GM12873 (cell line): ENCODE data around the gene SNX17.
A peak's percentile ranks its signal among the peaks of the same experiment; 100 is the strongest.

Experiments used
- TF ChIP-seq, protein P1 (sequence below): IDR thresholded peaks from 2 replicates; pipeline ENCODE4 v1.5.1; 2012; ENCODE audit warnings: low read depth, mild to moderate bottlenecking, moderate library complexity, low read length, control low read depth; ENCODE audit not compliant: insufficient read depth; ENCODE audit errors: missing control alignments

The SNX17 gene

DNA sequence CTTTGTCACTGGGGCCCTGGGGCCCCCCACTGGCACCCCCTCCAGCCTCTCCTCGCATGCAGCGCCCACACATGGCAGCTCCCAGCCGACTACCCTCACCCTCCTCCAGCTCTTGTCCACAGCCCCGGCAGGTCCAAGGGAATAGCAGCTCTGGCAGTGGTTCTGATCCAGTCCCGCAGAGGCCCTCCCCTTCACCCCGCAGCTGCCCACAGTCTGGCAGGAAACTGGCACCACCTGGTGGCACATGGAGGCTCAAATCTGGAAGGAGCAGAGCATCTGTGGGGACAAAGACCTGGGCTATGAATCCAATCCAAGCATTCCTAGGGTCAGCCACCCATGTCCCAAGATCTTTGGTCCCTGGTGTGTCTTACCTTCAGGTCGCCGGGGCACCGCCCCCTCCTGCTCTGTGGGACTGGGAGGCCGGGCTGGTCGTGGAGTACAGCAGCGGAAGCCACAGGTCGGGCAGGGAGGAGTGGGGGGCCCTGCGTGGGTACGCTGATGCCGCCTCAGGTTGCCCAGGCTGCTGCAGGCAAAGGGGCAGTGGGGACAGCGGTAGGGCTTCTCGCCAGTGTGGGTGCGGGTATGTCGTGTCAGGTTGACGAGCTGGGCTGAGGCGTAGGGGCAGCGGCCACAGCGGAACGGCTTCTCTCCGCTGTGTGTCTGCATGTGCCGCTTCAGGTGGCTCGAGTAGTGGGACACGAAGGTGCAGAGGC is 7.8 kb downstream of the SNX17 start:
- TF ChIP-seq, protein P1, sequence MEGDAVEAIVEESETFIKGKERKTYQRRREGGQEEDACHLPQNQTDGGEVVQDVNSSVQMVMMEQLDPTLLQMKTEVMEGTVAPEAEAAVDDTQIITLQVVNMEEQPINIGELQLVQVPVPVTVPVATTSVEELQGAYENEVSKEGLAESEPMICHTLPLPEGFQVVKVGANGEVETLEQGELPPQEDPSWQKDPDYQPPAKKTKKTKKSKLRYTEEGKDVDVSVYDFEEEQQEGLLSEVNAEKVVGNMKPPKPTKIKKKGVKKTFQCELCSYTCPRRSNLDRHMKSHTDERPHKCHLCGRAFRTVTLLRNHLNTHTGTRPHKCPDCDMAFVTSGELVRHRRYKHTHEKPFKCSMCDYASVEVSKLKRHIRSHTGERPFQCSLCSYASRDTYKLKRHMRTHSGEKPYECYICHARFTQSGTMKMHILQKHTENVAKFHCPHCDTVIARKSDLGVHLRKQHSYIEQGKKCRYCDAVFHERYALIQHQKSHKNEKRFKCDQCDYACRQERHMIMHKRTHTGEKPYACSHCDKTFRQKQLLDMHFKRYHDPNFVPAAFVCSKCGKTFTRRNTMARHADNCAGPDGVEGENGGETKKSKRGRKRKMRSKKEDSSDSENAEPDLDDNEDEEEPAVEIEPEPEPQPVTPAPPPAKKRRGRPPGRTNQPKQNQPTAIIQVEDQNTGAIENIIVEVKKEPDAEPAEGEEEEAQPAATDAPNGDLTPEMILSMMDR: peak; percentile 21

DNA sequence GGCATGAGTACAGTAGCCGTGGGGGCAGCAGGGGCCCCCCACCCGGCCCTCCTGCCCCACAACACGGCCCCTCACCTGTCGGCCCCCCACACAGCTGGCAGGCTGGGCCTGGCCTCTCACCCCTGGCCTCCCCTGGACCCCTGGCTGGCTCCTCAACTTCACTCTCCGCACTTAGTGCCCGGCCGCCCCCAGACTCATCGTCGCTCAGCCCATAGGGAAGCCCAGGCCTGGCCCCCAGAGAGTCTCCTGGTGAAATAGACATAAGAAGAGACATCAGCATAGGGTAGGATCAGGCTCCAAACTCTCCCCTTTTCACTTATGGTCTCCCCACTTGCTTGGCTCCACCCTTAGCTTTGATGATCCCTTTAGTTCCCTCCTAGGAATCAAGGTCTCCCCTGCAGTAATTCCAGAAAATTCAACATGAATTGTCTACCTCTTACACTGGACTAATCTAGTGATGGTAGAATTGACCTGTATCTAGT is 8.4 kb downstream of the SNX17 start:
- TF ChIP-seq, protein P1: no peak

DNA sequence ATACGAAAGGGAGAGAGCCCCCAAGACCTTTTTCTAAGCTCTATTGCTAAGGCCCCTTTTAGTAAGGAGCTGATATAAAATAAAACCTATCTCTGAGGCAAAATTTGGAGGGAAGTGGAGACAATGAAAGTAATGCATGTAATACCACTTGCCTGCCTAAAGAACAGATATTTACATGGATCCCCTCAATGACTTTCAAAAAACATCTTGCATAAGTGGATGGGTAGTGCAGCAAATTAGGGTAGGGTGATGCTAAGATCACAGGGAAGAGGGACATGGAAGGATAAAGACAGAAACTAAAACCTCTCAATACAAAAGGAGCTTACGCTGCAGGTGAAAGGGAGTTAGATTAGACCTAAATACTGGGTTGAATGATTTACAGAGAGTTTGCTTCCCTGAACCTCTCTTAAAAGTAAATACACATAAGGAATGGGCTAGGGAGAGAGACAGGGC is 9.0 kb downstream of the SNX17 start:
- TF ChIP-seq, protein P1: no peak

DNA sequence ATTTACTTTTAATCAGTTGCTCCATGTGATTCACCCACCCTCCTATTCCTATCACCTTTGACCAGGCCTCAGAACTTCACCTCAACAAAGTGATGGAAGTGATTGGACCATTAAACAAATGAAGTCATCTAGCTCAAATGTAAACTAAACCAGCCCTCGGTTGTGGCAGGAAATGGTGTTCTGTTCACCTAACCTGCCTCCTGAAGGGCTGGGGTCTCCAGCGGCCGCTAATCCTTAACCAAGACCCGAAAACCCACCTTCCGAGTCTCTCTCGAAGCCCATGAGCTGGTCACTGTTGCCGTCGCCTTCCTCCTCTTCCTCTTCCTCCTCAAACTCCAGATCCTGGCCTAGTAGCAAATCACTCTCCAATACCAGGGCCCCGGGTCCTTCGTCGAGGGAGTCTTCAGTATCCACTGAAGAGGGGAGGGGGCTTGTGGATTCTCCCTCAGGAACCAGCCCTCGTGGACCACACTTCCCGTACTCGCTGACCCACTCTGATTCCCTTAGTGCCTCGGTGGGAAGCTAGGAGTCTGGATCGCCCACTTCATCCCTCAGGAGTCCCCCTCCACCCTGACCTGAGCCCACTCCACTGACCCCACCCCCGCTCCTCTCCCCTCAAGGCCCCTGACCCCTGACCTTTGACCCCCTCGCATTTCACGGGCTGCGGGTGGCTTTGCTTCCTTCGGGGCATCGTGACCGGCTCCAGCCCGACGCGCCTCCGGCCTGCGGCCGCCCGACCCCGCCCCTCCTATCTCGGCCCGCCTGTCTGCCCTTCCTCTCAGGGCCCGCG is 9.6 kb downstream of the SNX17 start:
- TF ChIP-seq, protein P1: no peak

DNA sequence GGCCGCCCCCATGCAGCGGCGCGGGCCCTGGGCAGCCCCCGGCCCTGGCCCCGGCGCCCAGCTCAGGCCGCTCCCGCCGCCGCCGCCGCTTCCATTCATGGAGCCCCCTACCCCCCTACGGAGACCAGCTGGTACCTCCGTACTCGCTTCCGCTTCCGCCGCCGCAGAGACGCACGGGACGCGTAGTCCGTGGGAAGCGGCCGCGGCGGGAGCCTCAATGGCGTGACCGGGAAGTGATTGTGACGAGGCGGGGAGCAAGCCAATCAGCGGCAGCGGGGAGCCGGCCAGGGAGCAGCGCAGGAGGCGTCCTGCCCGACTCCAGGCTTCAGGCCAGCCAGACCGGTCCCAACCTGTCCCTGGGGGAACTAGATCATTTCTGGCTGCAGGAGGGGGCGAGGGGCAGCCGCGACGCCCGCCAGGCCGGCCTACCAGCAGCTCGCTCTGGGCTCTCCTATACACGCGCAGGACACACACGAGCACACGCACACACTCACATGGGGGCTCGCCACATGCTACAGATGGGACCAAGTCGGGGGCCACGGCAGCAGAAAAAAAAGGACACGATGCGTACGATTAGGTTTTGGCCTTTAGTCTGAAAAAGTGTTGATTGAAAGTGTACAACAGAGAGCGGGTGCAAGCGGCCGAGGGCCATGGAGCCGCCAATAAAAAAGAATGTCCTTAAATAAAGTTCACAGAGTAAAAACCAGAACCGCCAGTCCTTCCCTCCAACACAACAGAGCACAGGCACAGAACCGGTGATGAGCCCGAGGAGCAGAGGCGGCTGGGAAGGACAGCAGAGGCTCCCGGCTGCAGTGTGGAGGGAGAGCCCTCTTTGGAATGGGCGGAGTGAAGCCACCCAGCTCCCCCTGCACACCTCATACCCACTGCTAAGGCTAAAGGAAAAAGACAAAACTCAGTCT is 10.5 kb downstream of the SNX17 start, which contains the start of gene ZNF513:
ZNF513 (minus strand) TSS at position 109 of the 920 bp plus-strand sequence. CDS start 208 bp downstream, outside the sequence.
- TF ChIP-seq, protein P1: no peak

DNA sequence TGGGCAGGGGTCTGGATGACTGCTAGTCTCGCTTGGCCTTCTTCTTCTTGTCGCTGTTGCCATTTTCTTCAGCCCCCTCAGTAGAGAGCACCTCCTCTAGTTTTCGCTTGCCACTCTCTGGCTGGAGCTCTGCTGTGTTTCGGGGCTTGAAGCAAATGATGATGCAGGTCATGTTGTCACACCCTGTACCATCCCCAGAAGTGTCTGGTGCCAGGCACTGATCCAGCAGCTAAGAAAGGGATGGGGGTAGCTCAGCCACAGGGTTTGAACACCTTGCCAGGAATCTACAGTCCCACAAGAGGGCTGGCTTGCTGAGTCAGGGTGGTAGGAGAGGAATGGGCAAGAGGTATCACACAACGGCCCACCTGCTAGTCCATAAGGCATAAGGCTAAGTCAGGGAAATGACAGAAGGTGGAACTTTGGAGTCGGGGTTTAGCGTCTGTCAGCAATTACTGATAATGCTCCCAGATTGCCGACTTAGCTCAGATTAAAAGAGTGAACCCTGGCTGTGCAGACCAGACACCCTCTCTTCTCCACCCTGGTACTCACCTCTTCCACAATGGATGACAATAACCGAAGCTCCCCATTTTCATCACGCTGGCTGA is 11.3 kb downstream of the SNX17 start:
- TF ChIP-seq, protein P1: no peak
